HepG2 (cell line): ENCODE measurements around the gene TEX30. TPM values are rescaled to one million over a fixed set of nuclear protein-coding genes. Genes with fewer than 3 reads are reported as not detected.

Experiments
- ARID5B ChIP-seq: IDR thresholded peaks from 2 replicates; pipeline ENCODE4 v1.4.0; 2020; ENCODE audit warnings: mild to moderate bottlenecking, missing genetic modification reagents
- CREM ChIP-seq, 2 experiments: sonication (generic) in 1 of 2; formaldehyde crosslinking in 1 of 2; IDR thresholded peaks; 2 replicates each; pipeline versions ENCODE4 v1.4.0 to v1.6.1; 2016 to 2020; ENCODE audit warnings: antibody characterized with exemption in 1 of 2, mild to moderate bottlenecking in 1 of 2, missing genetic modification reagents in 1 of 2
- FOXC1 ChIP-seq: sonication (generic); formaldehyde crosslinking; IDR thresholded peaks from 2 replicates; pipeline ENCODE4 v1.8.0; 2022; ENCODE audit warnings: mild to moderate bottlenecking, missing genetic modification reagents, borderline replicate concordance
- GABPA ChIP-seq, 2 experiments: IDR thresholded peaks; 2 replicates each; pipeline ENCODE4 v1.6.1; 2011 to 2016; ENCODE audit warnings: low read depth in 2 of 2, low read length in 1 of 2, missing biosample characterization in 1 of 2, missing genetic modification characterization in 1 of 2
- GLI4 ChIP-seq: sonication (generic); formaldehyde crosslinking; IDR thresholded peaks from 2 replicates; pipeline ENCODE4 v1.5.1; 2020; ENCODE audit warnings: missing genetic modification reagents, mild to moderate bottlenecking, moderate library complexity, borderline replicate concordance
- KAT8 ChIP-seq: IDR thresholded peaks from 2 replicates; pipeline ENCODE4 v1.6.1; 2016; ENCODE audit warnings: missing genetic modification reagents, missing compliant biosample characterization
- PCBP1 ChIP-seq: fragments of 200-400 bp; formaldehyde crosslinking; IDR thresholded peaks from 2 replicates; pipeline ENCODE4 v1.6.1; 2017; ENCODE audit warnings: mild to moderate bottlenecking, low read depth, low read length, borderline replicate concordance
- PHF20 ChIP-seq: sonication (generic); formaldehyde crosslinking; IDR thresholded peaks from 2 replicates; pipeline ENCODE4 v1.5.0; 2020; ENCODE audit warnings: mild to moderate bottlenecking, missing genetic modification reagents
- PPARG ChIP-seq: conservative IDR thresholded peaks from 2 replicates; pipeline ENCODE4 v1.6.1; 2016; ENCODE audit warnings: missing biosample characterization, missing genetic modification reagents
- PRMT3 ChIP-seq: sonication (generic); formaldehyde crosslinking; IDR thresholded peaks from 2 replicates; pipeline ENCODE4 v1.8.1; 2022; ENCODE audit warnings: low read depth, mild to moderate bottlenecking, moderate library complexity, missing genetic modification reagents, borderline replicate concordance
- REL ChIP-seq: sonication (generic); formaldehyde crosslinking; conservative IDR thresholded peaks from 2 replicates; pipeline ENCODE4 v1.8.0; 2022; ENCODE audit warnings: mild to moderate bottlenecking, missing genetic modification reagents, moderate library complexity
- SIX1 ChIP-seq: sonication (generic); formaldehyde crosslinking; IDR thresholded peaks from 2 replicates; pipeline ENCODE4 v1.4.0; 2020; ENCODE audit warnings: missing genetic modification reagents, borderline replicate concordance
- SPEN ChIP-seq: sonication (generic); formaldehyde crosslinking; IDR thresholded peaks from 2 replicates; pipeline ENCODE4 v1.5.1; 2020; ENCODE audit warnings: low read depth, mild to moderate bottlenecking, missing genetic modification reagents
- TARDBP ChIP-seq: sonication (generic); formaldehyde crosslinking; IDR thresholded peaks from 2 replicates; pipeline ENCODE4 v1.8.0; 2022; ENCODE audit warnings: mild to moderate bottlenecking, missing genetic modification reagents
- TMF1 ChIP-seq: sonication (generic); formaldehyde crosslinking; IDR thresholded peaks from 2 replicates; pipeline ENCODE4 v1.8.1; 2022; ENCODE audit warnings: low read depth, missing genetic modification reagents
- ZEB1 ChIP-seq: IDR thresholded peaks from 2 replicates; pipeline ENCODE4 v1.6.1; 2012; ENCODE audit warnings: mild to moderate bottlenecking, low read depth, inconsistent platforms; ENCODE audit not compliant: insufficient replicate concordance
- ZNF362 ChIP-seq: sonication (generic); formaldehyde crosslinking; IDR thresholded peaks from 2 replicates; pipeline ENCODE4 v1.4.0; 2020; ENCODE audit warnings: missing genetic modification reagents, mild to moderate bottlenecking, borderline replicate concordance
- ZNF468 ChIP-seq: sonication (generic); formaldehyde crosslinking; IDR thresholded peaks from 2 replicates; pipeline ENCODE4 v1.8.0; 2022; ENCODE audit warnings: mild to moderate bottlenecking, moderate library complexity, missing genetic modification reagents
- ZNF510 ChIP-seq: sonication (generic); formaldehyde crosslinking; IDR thresholded peaks from 2 replicates; pipeline ENCODE4 v1.4.0; 2020; ENCODE audit warnings: low read depth, mild to moderate bottlenecking, missing genetic modification reagents
- ZNF773 ChIP-seq: sonication (generic); formaldehyde crosslinking; IDR thresholded peaks from 2 replicates; pipeline ENCODE4 v1.4.0; 2020; ENCODE audit warnings: missing genetic modification reagents, borderline replicate concordance
- ZNF883 ChIP-seq: sonication (generic); formaldehyde crosslinking; IDR thresholded peaks from 2 replicates; pipeline ENCODE4 v1.5.1; 2020; ENCODE audit warnings: mild to moderate bottlenecking, missing genetic modification reagents; ENCODE audit errors: not compliant biosample characterization
- ZSCAN21 ChIP-seq: sonication (generic); formaldehyde crosslinking; IDR thresholded peaks from 2 replicates; pipeline ENCODE4 v1.8.0; 2022; ENCODE audit warnings: mild to moderate bottlenecking, missing genetic modification reagents, moderate library complexity, borderline replicate concordance
- polyA plus RNA-seq, 8 experiments: library from polyadenylated mRNA; depleted of rRNA in 3 of 8; stranded (reverse) in 7 of 8; unstranded in 1 of 8; fragments of >200 nt; fragmentation: Illumina TruSeq in 4 of 8; extraction: Trizol in 4 of 8; gene quantifications; 2 replicates each; pipeline versions ENCODE4 v1.2.1 to v1.2.3, GENCODE V29; 2011 to 2016; ENCODE audit warnings: low read depth in 4 of 8, missing spikeins in 1 of 8, mixed read lengths in 1 of 8; ENCODE audit not compliant: insufficient read depth in 1 of 8
- total RNA-seq, 5 experiments: library from RNA; depleted of rRNA; stranded (reverse); fragments of >200 nt; fragmentation: Illumina TruSeq; extraction: Trizol; gene quantifications; 2 replicates each; pipeline ENCODE4 v1.2.3, GENCODE V29; 2016; ENCODE audit warnings: low read depth in 1 of 5

TEX30 gene
- total and polyA plus RNA-seq, 2 of the 13 experiments (the other 11 are each of a cell fraction or from before 2014, with no cell fraction given): 0.60 to 1.2 TPM

- TF ChIP-seq ARID5B (CRISPR knock-in tag): no peak; the same call in 1 of the 2 replicates
- TF ChIP-seq ZNF510 (CRISPR knock-in tag): peak; percentile 70; the same call in 1 of the 2 replicates
- TF ChIP-seq PRMT3 (CRISPR knock-in tag): no peak
- TF ChIP-seq GABPA (IDR thresholded peaks at IDR 0.05; ENCODE audit: low read depth, low read length): peak; percentile 23; the same call in 1 of the 2 replicates
- peak; percentile 80 for TF ChIP-seq GABPA (CRISPR knock-in tag; IDR thresholded peaks at IDR 0.05; ENCODE audit: low read depth)
- peak; percentile 68 for TF ChIP-seq KAT8 (CRISPR knock-in tag)
- peak; percentile 53; the same call in 1 of the 2 replicates for TF ChIP-seq FOXC1 (CRISPR knock-in tag)
- peak; percentile 52; the same call in 1 of the 2 replicates for TF ChIP-seq PPARG (CRISPR knock-in tag)
- peak; percentile 69 for TF ChIP-seq ZEB1
- TF ChIP-seq SPEN (CRISPR knock-in tag): peak; percentile 79
- no peak for TF ChIP-seq ZNF362 (CRISPR knock-in tag)
- TF ChIP-seq PCBP1: 0 out of 2 replicates have a peak, but pooled peaks have one; percentile 50
- TF ChIP-seq TARDBP (CRISPR knock-in tag): peak; percentile 54
- TF ChIP-seq ZNF883 (CRISPR knock-in tag): peak; percentile 36
- TF ChIP-seq TMF1 (CRISPR knock-in tag): peak; percentile 34; the same call in 1 of the 2 replicates
- TF ChIP-seq REL: no peak
- TF ChIP-seq PHF20: peak; percentile 60; the same call in 1 of the 2 replicates
- no peak for TF ChIP-seq ZNF468 (CRISPR knock-in tag)
- TF ChIP-seq SIX1 (CRISPR knock-in tag): peak; percentile 70; the same call in 1 of the 2 replicates
- TF ChIP-seq ZSCAN21 (CRISPR knock-in tag): no peak
- TF ChIP-seq CREM (IDR thresholded peaks at IDR 0.05): peak; percentile 96
- no peak for TF ChIP-seq CREM (CRISPR knock-in tag; IDR thresholded peaks at IDR 0.05)
- TF ChIP-seq ZNF773 (CRISPR knock-in tag): no peak
- no peak for TF ChIP-seq GLI4 (CRISPR knock-in tag)
These were observed 25.2 kb upstream of the TEX30 start, which contains the start of the genes BIVM and POGLUT2 (continued) for GRCh38 chr13:102798581-102799425.
